ENCODE measurements around the gene CITED4. TPM values are rescaled to one million over a fixed set of nuclear protein-coding genes. Genes with fewer than 3 reads are reported as not detected.

Gene CITED4
- total RNA-seq, 4 donors from 2014 or later, result 52.6 to 90.4 (median 58.4) TPM

DNA sequence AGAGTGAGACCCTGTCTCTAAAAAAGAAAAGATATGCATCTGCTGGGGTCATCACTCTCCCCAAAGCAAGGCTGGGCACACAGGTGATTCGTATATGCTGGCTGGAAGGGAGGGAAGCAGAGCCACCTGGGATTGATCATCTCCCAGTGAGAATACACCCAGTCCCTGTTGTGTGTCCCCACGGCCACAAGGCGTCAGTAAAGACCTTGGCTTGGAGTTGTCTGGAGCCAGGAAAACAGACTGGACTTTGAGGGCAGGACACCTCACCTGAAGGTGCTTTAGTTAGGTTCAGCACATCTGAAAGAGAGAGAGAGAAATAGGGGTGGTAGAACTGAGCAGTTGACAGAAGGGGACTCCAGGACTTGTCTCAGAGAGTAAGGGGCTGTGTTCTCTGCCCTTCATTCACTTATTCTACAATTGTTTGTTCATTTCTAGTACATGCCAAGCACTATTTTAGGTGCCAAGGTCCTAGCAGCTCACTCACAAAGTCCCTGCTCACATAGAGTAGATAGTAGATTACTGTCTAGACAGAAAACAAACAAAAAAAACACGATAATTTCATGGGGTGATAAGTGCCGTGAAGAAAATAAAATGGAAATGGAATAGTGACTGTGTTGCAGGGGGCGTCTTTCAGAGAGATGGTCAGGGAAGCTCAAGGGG is 13.5 kb downstream of the CITED4 start:
- no peak overlapping the region for H3K27ac ChIP-seq
- DNase-seq (ENCODE audit: low spot score in 2 of 2), result no peak
- WGBS, result 57% methylated on average over 6 of the region's 6 CpGs
- peaks cover 3% of the 10 kb centered on the region for H3K4me1 ChIP-seq
- TF ChIP-seq POLR2AphosphoS5 (IDR thresholded peaks at IDR 0.05), result no peak
- TF ChIP-seq, protein P1, sequence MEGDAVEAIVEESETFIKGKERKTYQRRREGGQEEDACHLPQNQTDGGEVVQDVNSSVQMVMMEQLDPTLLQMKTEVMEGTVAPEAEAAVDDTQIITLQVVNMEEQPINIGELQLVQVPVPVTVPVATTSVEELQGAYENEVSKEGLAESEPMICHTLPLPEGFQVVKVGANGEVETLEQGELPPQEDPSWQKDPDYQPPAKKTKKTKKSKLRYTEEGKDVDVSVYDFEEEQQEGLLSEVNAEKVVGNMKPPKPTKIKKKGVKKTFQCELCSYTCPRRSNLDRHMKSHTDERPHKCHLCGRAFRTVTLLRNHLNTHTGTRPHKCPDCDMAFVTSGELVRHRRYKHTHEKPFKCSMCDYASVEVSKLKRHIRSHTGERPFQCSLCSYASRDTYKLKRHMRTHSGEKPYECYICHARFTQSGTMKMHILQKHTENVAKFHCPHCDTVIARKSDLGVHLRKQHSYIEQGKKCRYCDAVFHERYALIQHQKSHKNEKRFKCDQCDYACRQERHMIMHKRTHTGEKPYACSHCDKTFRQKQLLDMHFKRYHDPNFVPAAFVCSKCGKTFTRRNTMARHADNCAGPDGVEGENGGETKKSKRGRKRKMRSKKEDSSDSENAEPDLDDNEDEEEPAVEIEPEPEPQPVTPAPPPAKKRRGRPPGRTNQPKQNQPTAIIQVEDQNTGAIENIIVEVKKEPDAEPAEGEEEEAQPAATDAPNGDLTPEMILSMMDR (IDR thresholded peaks at IDR 0.05), result peak; percentile 77 to 79
- no peaks in the 10 kb centered on the region for H3K27me3 ChIP-seq
- no peaks in the 10 kb centered on the region for H3K36me3 ChIP-seq
- no peaks in the 10 kb centered on the region for H3K9me3 ChIP-seq
- H3K4me3 ChIP-seq, result no peak overlapping the region

DNA sequence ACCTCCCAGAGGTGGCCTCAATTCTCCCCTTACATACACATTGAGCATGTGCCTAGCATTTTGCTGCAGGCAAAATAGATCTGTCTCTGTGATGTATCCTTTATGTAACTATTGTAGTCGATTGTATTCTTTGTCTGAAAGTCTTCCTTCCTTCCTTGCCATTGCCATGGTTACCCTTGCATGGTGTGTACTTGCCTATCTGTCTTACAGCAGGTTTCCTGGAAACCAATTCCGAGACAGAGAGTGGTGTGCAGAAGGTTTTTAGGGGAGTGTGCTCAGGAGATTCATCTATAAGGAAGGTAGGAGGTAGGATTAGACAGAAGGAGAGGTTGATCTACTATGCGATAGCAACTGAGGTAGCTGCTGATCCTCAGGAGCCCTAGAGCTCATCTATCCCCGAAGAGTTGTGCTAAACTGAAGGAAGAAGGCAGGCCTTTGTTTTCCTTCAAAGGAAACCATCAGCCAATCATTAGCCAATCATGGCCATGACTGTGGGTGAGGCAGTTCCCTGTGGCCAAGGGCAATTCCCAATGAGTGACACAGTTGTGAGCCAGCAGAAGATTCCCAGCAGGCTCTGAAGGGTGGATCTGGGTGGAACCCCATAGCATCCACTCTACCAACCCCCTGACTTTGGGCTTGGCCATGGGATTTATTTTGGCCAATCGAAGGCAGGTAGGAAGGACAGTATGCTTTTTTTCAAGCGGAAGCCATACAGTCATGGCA is 15.0 kb downstream of the CITED4 start:
- WGBS, result 87% methylated on average over 6 of the region's 6 CpGs
- Histone ChIP-seq H3K27me3 (no peaks in the 10 kb centered on the region), H3K27ac (no peak overlapping the region), H3K9me3 (no peaks in the 10 kb centered on the region), H3K36me3 (no peaks in the 10 kb centered on the region), H3K4me1 (peaks cover 3% of the 10 kb centered on the region), H3K4me3 (no peak overlapping the region)
- TF ChIP-seq POLR2AphosphoS5 (IDR thresholded peaks at IDR 0.05) (no peak), POLR2A (IDR thresholded peaks at IDR 0.05) (no peak), EP300 (IDR thresholded peaks at IDR 0.05) (no peak)
- TF ChIP-seq, protein P1 (IDR thresholded peaks at IDR 0.05), result no peak
- DNase-seq (ENCODE audit: low spot score in 2 of 2), result no peak

DNA sequence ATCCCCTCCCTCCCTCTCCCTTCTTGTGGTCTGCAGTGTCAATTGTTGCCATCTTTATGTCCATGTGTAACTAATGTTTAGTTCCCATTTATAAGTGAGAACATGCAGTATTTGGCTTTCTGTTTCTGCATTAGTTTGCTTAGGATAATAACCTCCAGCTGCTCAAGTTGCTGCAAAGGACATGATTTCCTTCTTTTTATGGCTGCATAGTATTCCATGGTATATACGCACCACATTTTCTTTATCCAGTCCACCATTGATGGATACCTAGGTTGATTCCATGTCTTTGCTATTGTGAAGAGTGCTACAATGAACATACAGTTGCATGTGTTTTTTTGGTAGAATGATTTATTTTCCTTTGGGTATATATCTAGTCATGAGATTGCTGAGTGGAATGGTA is 16.3 kb downstream of the CITED4 start:
- no peak for DNase-seq (ENCODE audit: low spot score in 2 of 2)
- H3K4me3 ChIP-seq, result no peak overlapping the region
- no peaks in the 10 kb centered on the region for H3K27me3 ChIP-seq
- H3K27ac ChIP-seq, result no peak overlapping the region
- no peaks in the 10 kb centered on the region for H3K36me3 ChIP-seq
- 97% methylated on average over 1 of the region's 1 CpG for WGBS
- no peak for TF ChIP-seq POLR2AphosphoS5 (IDR thresholded peaks at IDR 0.05)
- TF ChIP-seq POLR2A (IDR thresholded peaks at IDR 0.05), result no peak
- no peak for TF ChIP-seq EP300 (IDR thresholded peaks at IDR 0.05)
- TF ChIP-seq, protein P1 (IDR thresholded peaks at IDR 0.05), result no peak
- peaks cover 3% of the 10 kb centered on the region for H3K4me1 ChIP-seq
- no peaks in the 10 kb centered on the region for H3K9me3 ChIP-seq

DNA sequence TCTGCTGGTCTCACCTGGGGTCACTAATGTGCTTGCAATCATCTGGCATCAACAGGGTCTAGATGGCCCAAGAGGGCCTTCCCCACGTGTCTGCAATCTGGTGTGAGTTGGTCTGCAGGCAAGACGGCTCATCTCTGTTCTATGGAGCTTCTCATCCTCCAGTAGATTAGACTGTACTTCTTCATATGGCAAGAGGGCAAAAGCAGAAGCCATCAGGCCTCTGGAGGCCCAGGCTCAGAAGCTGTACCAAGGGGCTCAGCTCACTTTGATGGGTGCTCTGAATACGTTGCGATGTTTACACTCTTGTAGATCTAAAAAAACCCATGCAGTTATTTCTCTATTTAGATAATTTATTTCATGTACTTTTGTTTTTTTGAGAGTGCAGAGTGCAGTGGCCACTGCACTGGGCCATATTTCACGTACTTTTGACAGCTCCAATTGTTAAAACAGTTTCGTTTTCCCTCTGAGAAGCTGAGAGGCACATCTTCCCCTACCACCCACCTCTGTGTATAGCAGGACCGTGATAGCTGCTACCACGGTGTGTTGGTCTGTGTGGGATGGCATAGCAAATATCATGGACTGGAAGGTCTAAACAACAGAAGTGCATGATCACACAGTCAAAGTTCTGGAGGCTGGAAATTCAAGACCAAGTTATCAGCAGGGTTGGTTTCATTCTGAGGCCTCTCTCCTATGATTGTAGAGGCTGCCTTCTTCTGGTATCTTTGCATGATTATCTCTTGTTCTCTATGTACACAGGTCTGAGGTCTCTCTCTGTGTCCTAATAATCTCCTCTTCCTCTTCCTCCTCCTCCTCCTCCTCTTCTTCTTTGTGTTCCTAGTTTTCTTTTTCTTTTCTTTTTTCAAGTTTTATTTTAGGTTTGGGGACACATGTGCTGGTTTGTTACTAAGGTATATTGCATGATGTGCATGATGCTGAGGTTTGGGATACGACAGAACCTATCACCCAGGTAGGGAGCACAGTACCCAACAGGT is 17.0 kb downstream of the CITED4 start:
- H3K36me3 ChIP-seq, result no peaks in the 10 kb centered on the region
- H3K9me3 ChIP-seq, result no peaks in the 10 kb centered on the region
- TF ChIP-seq EP300 (IDR thresholded peaks at IDR 0.05) (no peak), POLR2A (IDR thresholded peaks at IDR 0.05) (no peak), POLR2AphosphoS5 (IDR thresholded peaks at IDR 0.05) (no peak)
- TF ChIP-seq, protein P1 (IDR thresholded peaks at IDR 0.05), result no peak
- H3K4me3 ChIP-seq, result no peak overlapping the region
- DNase-seq (ENCODE audit: low spot score in 2 of 2), result no peak
- 76% methylated on average over 9 of the region's 9 CpGs for WGBS
- H3K4me1 ChIP-seq, result peaks cover 3% of the 10 kb centered on the region
- no peak overlapping the region for H3K27ac ChIP-seq
- H3K27me3 ChIP-seq, result no peaks in the 10 kb centered on the region

All from suprapubic skin (tissue), 4 donors.